Measurements from ENCODE around the gene SYTL3. TPM values are rescaled to one million over a fixed set of nuclear protein-coding genes. Genes with fewer than 3 reads are reported as not detected.

Gene SYTL3
- total and polyA plus RNA-seq, 2 of the 8 experiments (the other 6 are each of a cell fraction or from before 2014, with no cell fraction given) = 0.27 to 0.99 TPM

DNA sequence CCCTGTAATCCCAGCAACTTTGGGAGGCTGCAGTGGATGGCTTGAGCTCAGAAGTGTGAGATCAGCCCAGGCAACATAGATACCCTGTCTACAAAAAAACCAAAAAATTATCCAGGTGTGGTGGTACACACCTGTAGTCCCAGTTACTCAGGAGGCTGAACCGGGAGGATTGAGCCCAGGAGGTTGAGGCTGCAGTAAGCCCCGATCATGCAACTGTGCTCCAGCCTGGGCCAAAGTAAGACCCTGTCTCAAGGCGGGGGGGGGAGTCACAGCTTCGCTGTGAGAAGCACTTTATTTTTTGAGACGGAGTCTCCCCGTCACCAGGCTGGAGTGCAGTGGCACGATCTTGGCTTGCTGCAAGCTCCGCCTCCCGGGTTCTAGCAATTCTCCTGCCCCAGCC is 115.1 kb downstream of the SYTL3 start (continued):
- TF ChIP-seq CBX5 (IDR thresholded peaks at IDR 0.05; ENCODE audit: low read depth, low read length) = no peak
